Measurements from ENCODE around the gene ZBTB40.

Gene ZBTB40

GRCh38 chr1:22536506-22536905 lies 84.9 kb downstream of the ZBTB40 start:
- TF ChIP-seq FOXP2 (optimal IDR thresholded peaks at IDR 0.05; ENCODE audit: control extremely low read depth, extremely low read length, insufficient read depth) = no peak
- Histone ChIP-seq H3K4me3 (no peak overlapping the region), H3K36me3 (ENCODE audit: insufficient read depth, low read length) (no peaks in the 10 kb centered on the region), H3K27ac (no peak overlapping the region), H3K9me3 (ENCODE audit: low read depth, low read length) (no peaks in the 10 kb centered on the region), H3K9ac (ENCODE audit: insufficient read length) (no peak overlapping the region)
- DNase-seq (ENCODE audit: low read depth, low spot score) = no peak

- Histone ChIP-seq H3K4me3 (no peak overlapping the region), H3K27ac (no peak overlapping the region), H3K9ac (ENCODE audit: insufficient read length) (no peak overlapping the region), H3K36me3 (ENCODE audit: insufficient read depth, low read length) (no peaks in the 10 kb centered on the region), H3K9me3 (ENCODE audit: low read depth, low read length) (no peaks in the 10 kb centered on the region)
- no peak for TF ChIP-seq FOXP2 (optimal IDR thresholded peaks at IDR 0.05; ENCODE audit: control extremely low read depth, extremely low read length, insufficient read depth)
- TF ChIP-seq EZH2 (IDR thresholded peaks at IDR 0.05) = no peak
- TF ChIP-seq POLR2AphosphoS5 (IDR thresholded peaks at IDR 0.05; ENCODE audit: borderline replicate concordance, low read depth, low read length) = no peak
- no peak for DNase-seq (ENCODE audit: low read depth, low spot score)
Measured at GRCh38 chr1:22537441-22538139, 85.9 kb downstream of the ZBTB40 start.

GRCh38 chr1:22539510-22540118 lies 88.0 kb downstream of the ZBTB40 start:
- Histone ChIP-seq H3K9ac (ENCODE audit: insufficient read length) (no peak overlapping the region), H3K36me3 (ENCODE audit: insufficient read depth, low read length) (no peaks in the 10 kb centered on the region), H3K27ac (no peak overlapping the region), H3K9me3 (ENCODE audit: low read depth, low read length) (no peaks in the 10 kb centered on the region), H3K4me3 (no peak overlapping the region)
- DNase-seq (ENCODE audit: low read depth, low spot score) = no peak
- TF ChIP-seq FOXP2 (optimal IDR thresholded peaks at IDR 0.05; ENCODE audit: control extremely low read depth, extremely low read length, insufficient read depth) (no peak), EZH2 (IDR thresholded peaks at IDR 0.05) (no peak), POLR2AphosphoS5 (IDR thresholded peaks at IDR 0.05; ENCODE audit: borderline replicate concordance, low read depth, low read length) (no peak)

GRCh38 chr1:22540337-22540736 lies 88.7 kb downstream of the ZBTB40 start:
- TF ChIP-seq EZH2 (IDR thresholded peaks at IDR 0.05) (no peak), FOXP2 (optimal IDR thresholded peaks at IDR 0.05; ENCODE audit: control extremely low read depth, extremely low read length, insufficient read depth) (no peak), POLR2AphosphoS5 (IDR thresholded peaks at IDR 0.05; ENCODE audit: borderline replicate concordance, low read depth, low read length) (no peak)
- Histone ChIP-seq H3K36me3 (ENCODE audit: insufficient read depth, low read length) (no peaks in the 10 kb centered on the region), H3K9ac (ENCODE audit: insufficient read length) (no peak overlapping the region), H3K4me3 (no peak overlapping the region), H3K27ac (no peak overlapping the region), H3K9me3 (ENCODE audit: low read depth, low read length) (no peaks in the 10 kb centered on the region)
- DNase-seq (ENCODE audit: low read depth, low spot score) = no peak

- Histone ChIP-seq H3K36me3 (ENCODE audit: insufficient read depth, low read length) (no peaks in the 10 kb centered on the region), H3K27ac (no peak overlapping the region), H3K9ac (ENCODE audit: insufficient read length) (no peak overlapping the region), H3K4me3 (no peak overlapping the region), H3K9me3 (ENCODE audit: low read depth, low read length) (no peaks in the 10 kb centered on the region)
- DNase-seq (ENCODE audit: low read depth, low spot score) = no peak
- TF ChIP-seq EZH2 (IDR thresholded peaks at IDR 0.05) (no peak), POLR2AphosphoS5 (IDR thresholded peaks at IDR 0.05; ENCODE audit: borderline replicate concordance, low read depth, low read length) (no peak), FOXP2 (optimal IDR thresholded peaks at IDR 0.05; ENCODE audit: control extremely low read depth, extremely low read length, insufficient read depth) (no peak)
Measured at GRCh38 chr1:22542886-22543285, 91.2 kb downstream of the ZBTB40 start.

GRCh38 chr1:22543679-22544078 lies 92.0 kb downstream of the ZBTB40 start:
- Histone ChIP-seq H3K27ac (no peak overlapping the region), H3K4me3 (no peak overlapping the region), H3K9me3 (ENCODE audit: low read depth, low read length) (no peaks in the 10 kb centered on the region), H3K9ac (ENCODE audit: insufficient read length) (no peak overlapping the region), H3K36me3 (ENCODE audit: insufficient read depth, low read length) (no peaks in the 10 kb centered on the region)
- TF ChIP-seq POLR2AphosphoS5 (IDR thresholded peaks at IDR 0.05; ENCODE audit: borderline replicate concordance, low read depth, low read length) (no peak), EZH2 (IDR thresholded peaks at IDR 0.05) (no peak), FOXP2 (optimal IDR thresholded peaks at IDR 0.05; ENCODE audit: control extremely low read depth, extremely low read length, insufficient read depth) (no peak)
- DNase-seq (ENCODE audit: low read depth, low spot score) = no peak

GRCh38 chr1:22544606-22545005 lies 93.0 kb downstream of the ZBTB40 start:
- Histone ChIP-seq H3K4me3 (no peak overlapping the region), H3K9me3 (ENCODE audit: low read depth, low read length) (no peaks in the 10 kb centered on the region), H3K27ac (no peak overlapping the region), H3K36me3 (ENCODE audit: insufficient read depth, low read length) (no peaks in the 10 kb centered on the region), H3K9ac (ENCODE audit: insufficient read length) (no peak overlapping the region)
- no peak for TF ChIP-seq FOXP2 (optimal IDR thresholded peaks at IDR 0.05; ENCODE audit: control extremely low read depth, extremely low read length, insufficient read depth)
- TF ChIP-seq EZH2 (IDR thresholded peaks at IDR 0.05) = no peak
- no peak for TF ChIP-seq POLR2AphosphoS5 (IDR thresholded peaks at IDR 0.05; ENCODE audit: borderline replicate concordance, low read depth, low read length)
- DNase-seq (ENCODE audit: low read depth, low spot score) = no peak

GRCh38 chr1:22545141-22545540 lies 93.5 kb downstream of the ZBTB40 start:
- Histone ChIP-seq H3K36me3 (ENCODE audit: insufficient read depth, low read length) (no peaks in the 10 kb centered on the region), H3K4me3 (no peak overlapping the region), H3K9ac (ENCODE audit: insufficient read length) (no peak overlapping the region), H3K27ac (no peak overlapping the region), H3K9me3 (ENCODE audit: low read depth, low read length) (no peaks in the 10 kb centered on the region)
- TF ChIP-seq FOXP2 (optimal IDR thresholded peaks at IDR 0.05; ENCODE audit: control extremely low read depth, extremely low read length, insufficient read depth) = no peak
- TF ChIP-seq POLR2AphosphoS5 (IDR thresholded peaks at IDR 0.05; ENCODE audit: borderline replicate concordance, low read depth, low read length) = no peak
- no peak for TF ChIP-seq EZH2 (IDR thresholded peaks at IDR 0.05)
- DNase-seq (ENCODE audit: low read depth, low spot score) = no peak

All from SK-N-MC (cell line).